Stomach smooth muscle (tissue), 2 donors: ENCODE measurements around the gene DHRS4.
"Not testable (repeated sequence)": the region's sequence is repeated elsewhere in the genome, so short reads cannot be mapped to it uniquely, and the experiment has no call there.

ENCODE experiments used
- H3K27ac ChIP-seq: one replicate; pipeline ENCODE4 v1.7.0; 2013; ENCODE audit warnings: mild to moderate bottlenecking, low read length, inconsistent platforms
- H3K27me3 ChIP-seq, 2 donors: one replicate each; pipeline ENCODE4 v1.7.0; 2013; ENCODE audit warnings: low read length in 2 of 2; ENCODE audit not compliant: insufficient read depth in 2 of 2, control insufficient read depth in 1 of 2
- H3K36me3 ChIP-seq, 2 donors: one replicate each; pipeline ENCODE4 v1.7.0; 2013; ENCODE audit warnings: low read length in 2 of 2; ENCODE audit not compliant: control insufficient read depth in 2 of 2, insufficient read depth in 2 of 2
- H3K4me1 ChIP-seq: one replicate; pipeline ENCODE4 v1.7.0; 2013; ENCODE audit warnings: low read length; ENCODE audit not compliant: control insufficient read depth, insufficient read depth
- H3K4me3 ChIP-seq, 2 donors: one replicate each; pipeline ENCODE4 v1.7.0; 2013; ENCODE audit warnings: low read length in 2 of 2
- H3K9ac ChIP-seq, 2 donors: one replicate each; pipeline ENCODE4 v1.7.0; 2013; ENCODE audit warnings: low read length in 2 of 2, mild to moderate bottlenecking in 1 of 2
- H3K9me3 ChIP-seq, 2 donors: one replicate each; pipeline ENCODE4 v1.7.0; 2013; ENCODE audit warnings: low read length in 2 of 2; ENCODE audit not compliant: control insufficient read depth in 2 of 2
- donor health status: healthy.
- donor health status: Pancreatic carcinoma.

The DHRS4 gene

GRCh38 chr14:23939607-23940326 lies 13.8 kb upstream of the DHRS4 start:
- no peak overlapping the region for H3K27ac ChIP-seq
- H3K36me3 ChIP-seq, result peaks cover 8% of the 10 kb centered on the region in 2 donors
- no peaks in the 10 kb centered on the region for H3K27me3 ChIP-seq
- no peaks in the 10 kb centered on the region for H3K4me1 ChIP-seq
- no peak overlapping the region for H3K4me3 ChIP-seq
- no peak overlapping the region for H3K9ac ChIP-seq
- no peaks in the 10 kb centered on the region for H3K9me3 ChIP-seq

DNA sequence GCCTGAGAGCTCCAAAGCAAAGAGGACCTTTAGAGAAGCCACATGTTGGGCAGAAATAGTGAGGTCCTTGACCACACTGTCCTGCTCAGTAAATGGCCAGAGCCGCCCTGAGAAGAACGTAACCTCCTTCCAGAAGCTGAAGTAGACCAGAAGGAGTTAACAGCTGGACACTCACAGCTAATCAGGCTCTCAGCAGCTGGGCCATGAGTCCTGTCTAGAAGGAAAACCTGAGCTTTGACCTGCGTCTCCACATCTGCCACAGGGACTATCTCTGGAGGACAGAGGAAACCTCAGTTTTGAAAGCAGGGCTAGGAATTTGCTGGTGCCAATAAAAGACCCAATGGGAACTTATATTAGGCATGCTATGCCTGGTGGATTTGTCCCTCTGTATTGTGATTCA lies 12.3 kb upstream of the DHRS4 start:
- Histone ChIP-seq H3K4me3 (no peak overlapping the region), H3K27ac (no peak overlapping the region), H3K36me3 (peaks cover 8% of the 10 kb centered on the region in 2 donors), H3K27me3 (no peaks in the 10 kb centered on the region), H3K9me3 (no peaks in the 10 kb centered on the region), H3K4me1 (no peaks in the 10 kb centered on the region), H3K9ac (no peak overlapping the region)

DNA sequence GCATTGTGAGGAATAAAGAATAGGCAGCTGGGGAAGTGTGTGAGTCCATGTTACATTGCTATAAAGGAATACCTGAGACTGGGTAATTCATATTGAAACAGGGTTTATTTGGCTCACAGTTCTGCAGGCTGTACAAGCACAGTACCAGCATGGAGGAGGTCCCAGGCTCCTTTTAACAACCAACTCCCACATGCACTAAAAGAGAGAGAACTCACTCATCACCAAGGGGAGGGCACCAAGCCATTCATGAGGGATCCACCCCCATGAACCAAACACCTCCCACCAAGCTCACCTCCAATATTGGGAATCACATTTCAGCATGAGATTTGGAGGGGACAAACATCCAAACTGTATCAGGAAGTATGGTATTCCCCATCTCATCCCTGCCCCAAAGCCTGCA lies 11.9 kb upstream of the DHRS4 start:
- no peaks in the 10 kb centered on the region for H3K27me3 ChIP-seq
- H3K36me3 ChIP-seq, result peaks cover 8% of the 10 kb centered on the region in 2 donors
- no peak overlapping the region for H3K4me3 ChIP-seq
- H3K9me3 ChIP-seq, result no peaks in the 10 kb centered on the region
- no peak overlapping the region for H3K27ac ChIP-seq
- H3K9ac ChIP-seq, result no peak overlapping the region
- H3K4me1 ChIP-seq, result no peaks in the 10 kb centered on the region

DNA sequence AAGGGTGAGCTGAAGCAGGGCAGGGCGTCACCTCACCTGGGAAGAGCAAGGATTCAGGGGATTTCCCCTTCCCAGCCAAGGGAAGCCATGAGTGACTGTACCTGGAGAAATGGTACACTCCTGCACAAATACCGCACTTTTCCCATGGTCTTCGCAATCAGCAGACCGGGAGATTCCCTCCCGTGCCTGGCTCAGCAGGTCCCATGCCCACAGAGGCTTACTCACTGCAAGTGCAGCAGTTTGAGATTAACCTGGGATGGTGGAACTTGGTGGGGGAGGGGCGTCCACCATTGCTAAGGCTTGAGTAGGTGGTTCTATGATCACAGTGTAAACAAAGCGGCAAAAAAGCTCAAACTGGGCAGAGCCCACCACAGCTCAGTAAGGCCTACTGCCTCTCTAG lies 11.0 kb upstream of the DHRS4 start:
- no peaks in the 10 kb centered on the region for H3K27me3 ChIP-seq
- peaks cover 8% of the 10 kb centered on the region in 2 donors for H3K36me3 ChIP-seq
- H3K9me3 ChIP-seq, result no peaks in the 10 kb centered on the region
- no peaks in the 10 kb centered on the region for H3K4me1 ChIP-seq
- no peak overlapping the region for H3K27ac ChIP-seq
- no peak overlapping the region for H3K4me3 ChIP-seq
- no peak overlapping the region for H3K9ac ChIP-seq

GRCh38 chr14:23949069-23949468 lies 4.5 kb upstream of the DHRS4 start:
- H3K27me3 ChIP-seq, H3K9me3 ChIP-seq, H3K9ac ChIP-seq, H3K4me3 ChIP-seq, H3K27ac ChIP-seq, H3K4me1 ChIP-seq, H3K36me3 ChIP-seq: not testable (repeated sequence)

GRCh38 chr14:23950411-23951135 lies 3.0 kb upstream of the DHRS4 start:
- Histone ChIP-seq H3K9ac (no peak overlapping the region), H3K36me3 (peaks cover 0 to 2% of the 10 kb centered on the region in 2 donors), H3K27ac (no peak overlapping the region), H3K4me1 (peaks cover 16% of the 10 kb centered on the region), H3K27me3 (no peaks in the 10 kb centered on the region), H3K4me3 (no peak overlapping the region), H3K9me3 (no peaks in the 10 kb centered on the region)

DNA sequence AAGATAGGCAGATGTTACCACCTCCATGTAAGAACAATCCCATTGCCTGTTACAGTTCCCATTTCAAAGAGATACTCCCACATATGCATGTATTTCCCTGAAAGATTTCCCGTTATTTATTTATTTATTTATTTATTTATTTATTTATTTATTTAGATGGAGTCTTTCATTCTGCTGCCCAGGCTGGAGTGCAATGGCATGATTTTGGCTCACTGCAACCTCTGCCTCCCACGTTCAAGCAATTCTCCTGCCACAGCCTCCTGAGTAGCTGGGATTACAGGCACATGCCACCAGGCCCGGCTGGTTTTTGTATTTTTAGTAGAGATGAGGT lies 2.5 kb upstream of the DHRS4 start:
- H3K9me3 ChIP-seq, H3K36me3 ChIP-seq, H3K27ac ChIP-seq, H3K27me3 ChIP-seq, H3K4me3 ChIP-seq, H3K9ac ChIP-seq: not testable (repeated sequence)
- H3K4me1 ChIP-seq, result peaks cover 16% of the 10 kb centered on the region

GRCh38 chr14:23951590-23952201 lies 1.9 kb upstream of the DHRS4 start:
- H3K27ac ChIP-seq, result no peak overlapping the region
- no peak overlapping the region for H3K4me3 ChIP-seq
- H3K27me3 ChIP-seq, result no peaks in the 10 kb centered on the region
- H3K9ac ChIP-seq, result no peak overlapping the region
- peaks cover 16% of the 10 kb centered on the region for H3K4me1 ChIP-seq
- H3K9me3 ChIP-seq, result no peaks in the 10 kb centered on the region
- H3K36me3 ChIP-seq, result peaks cover 0 to 2% of the 10 kb centered on the region in 2 donors

GRCh38 chr14:23953116-23953463 lies 480 bp upstream of the DHRS4 start:
- H3K27ac ChIP-seq, H3K27me3 ChIP-seq, H3K36me3 ChIP-seq, H3K9me3 ChIP-seq: not testable (repeated sequence)
- peak overlapping the region; percentile 97 to 99 for H3K4me3 ChIP-seq
- peaks cover 16% of the 10 kb centered on the region for H3K4me1 ChIP-seq
- peak overlapping the region; percentile 89 to 91 for H3K9ac ChIP-seq

DNA sequence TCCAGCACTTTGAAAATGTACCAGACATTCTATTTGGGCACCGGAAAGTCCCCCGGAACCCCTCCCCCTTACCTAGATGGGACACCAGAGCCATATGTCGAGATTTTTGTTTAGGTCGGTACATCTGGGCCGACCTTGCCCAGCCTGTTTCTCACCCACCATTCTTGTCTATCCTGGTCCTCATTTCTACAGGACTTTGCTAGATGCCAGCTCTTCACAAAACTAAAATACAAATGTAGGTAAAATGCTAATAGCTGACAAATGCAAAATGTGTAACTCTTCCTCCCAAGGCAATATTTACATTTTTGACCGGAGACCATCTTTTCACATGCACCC lies 677 bp downstream of the DHRS4 start:
- Histone ChIP-seq H3K27ac (peak overlapping the region; percentile 74), H3K9ac (peak overlapping the region; percentile 89 to 91), H3K4me3 (peak overlapping the region; percentile 97 to 99), H3K4me1 (peaks cover 16% of the 10 kb centered on the region)
- H3K9me3 ChIP-seq, H3K27me3 ChIP-seq, H3K36me3 ChIP-seq: not testable (repeated sequence)

DNA sequence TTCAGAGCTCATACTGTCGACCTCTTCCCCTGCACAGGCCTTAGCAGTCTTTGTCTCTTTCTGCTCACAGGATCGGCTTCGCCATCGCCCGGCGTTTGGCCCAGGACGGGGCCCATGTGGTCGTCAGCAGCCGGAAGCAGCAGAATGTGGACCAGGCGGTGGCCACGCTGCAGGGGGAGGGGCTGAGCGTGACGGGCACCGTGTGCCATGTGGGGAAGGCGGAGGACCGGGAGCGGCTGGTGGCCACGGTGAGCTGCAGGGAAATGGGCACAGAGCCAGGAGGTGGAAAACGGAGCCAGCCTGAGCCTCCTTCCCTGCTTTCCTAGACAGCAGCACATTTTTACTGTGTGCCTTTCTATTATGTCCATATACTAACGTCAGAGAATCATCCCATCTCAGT lies 1.4 kb downstream of the DHRS4 start:
- H3K27me3 ChIP-seq, H3K9me3 ChIP-seq, H3K27ac ChIP-seq, H3K36me3 ChIP-seq, H3K9ac ChIP-seq, H3K4me3 ChIP-seq: not testable (repeated sequence)
- H3K4me1 ChIP-seq, result peaks cover 16% of the 10 kb centered on the region
